HK-2 (cell line): ENCODE measurements around the gene OTOP1.
"Not testable (repeated sequence)": the region's sequence is repeated elsewhere in the genome, so short reads cannot be mapped to it uniquely, and the experiment has no call there.

Experiments used
- DNase-seq: peaks from one replicate; pipeline ENCODE4 v3.0.0-alpha.2; 2018; ENCODE audit not compliant: unreplicated experiment

OTOP1 gene

DNA sequence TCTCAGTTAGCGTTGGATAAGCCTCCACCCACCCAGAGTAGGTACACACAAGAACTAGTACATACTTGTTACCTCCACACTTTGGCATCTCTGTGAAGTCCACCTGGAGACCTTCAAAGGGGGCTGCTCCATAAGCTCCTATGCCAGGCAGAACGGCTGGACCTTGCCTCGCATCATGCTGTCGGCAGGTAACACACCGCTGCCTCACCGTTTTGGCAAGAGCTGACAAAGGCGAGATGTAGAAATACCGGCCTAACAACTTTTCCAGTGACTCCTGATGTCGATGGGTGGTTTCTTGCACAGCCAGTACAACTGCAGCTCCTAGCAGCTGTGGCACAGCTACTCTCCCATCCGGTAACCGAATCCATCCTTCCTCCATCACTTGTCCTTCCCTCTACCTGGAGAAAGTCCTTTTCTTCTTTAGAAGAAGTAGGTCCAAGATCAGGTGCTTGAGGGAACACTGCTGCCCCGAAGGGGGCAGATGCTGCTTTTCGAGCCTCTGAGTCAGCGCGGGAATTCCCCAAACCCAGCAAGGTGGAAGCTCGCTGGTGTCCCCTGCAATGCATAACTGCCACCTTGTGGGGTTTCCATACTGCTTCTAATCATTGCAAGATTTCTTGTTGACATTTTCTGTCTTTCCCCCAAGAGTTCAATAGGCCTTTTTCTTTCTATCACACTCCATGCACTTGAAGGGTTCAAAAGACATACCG, 65.6 kb downstream of the OTOP1 start:
- DNase-seq: not testable (repeated sequence)

GRCh38 chr4:4145622-4146021, 81.1 kb downstream of the OTOP1 start:
- peak; percentile 49 for DNase-seq

GRCh38 chr4:4143376-4143775, 83.4 kb downstream of the OTOP1 start:
- not testable (repeated sequence) for DNase-seq

DNA sequence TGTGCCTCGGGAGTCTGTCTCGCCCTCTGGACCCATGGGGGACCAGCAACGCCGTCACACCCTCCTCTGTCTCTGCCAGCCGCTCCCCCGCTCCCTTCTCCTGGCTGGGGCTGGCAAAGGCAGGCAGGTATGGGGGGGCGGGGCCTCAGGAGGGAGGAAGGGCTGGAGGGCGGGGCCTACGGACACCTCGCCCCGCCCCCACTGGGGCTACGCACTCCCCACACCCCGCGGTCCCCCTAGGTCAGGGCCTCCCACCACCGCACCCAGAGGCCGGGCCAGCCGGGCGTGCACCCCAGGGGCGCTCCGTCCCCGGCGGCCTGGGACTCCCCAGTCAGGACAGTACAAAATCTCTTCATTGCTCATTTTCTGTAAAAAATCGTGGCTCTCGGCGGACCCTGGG, 84.0 kb downstream of the OTOP1 start:
- DNase-seq: not testable (repeated sequence)

- DNase-seq: not testable (repeated sequence)
These were observed 85.5 kb downstream of the OTOP1 start for GRCh38 chr4:4141186-4141585.
